CD4-positive, alpha-beta T cell (primary cell): ENCODE results near the gene SUGP1. TPM values are rescaled to one million over a fixed set of nuclear protein-coding genes. Genes with fewer than 3 reads are reported as not detected.

Experiments
- ATAC-seq: fragments of 200-7000 bp; cut with Tn5 transposase; one replicate; pipeline ENCODE4 v1.10.0; 2022; ENCODE audit warnings: mild to moderate bottlenecking; ENCODE audit not compliant: poor library complexity
- CTCF ChIA-PET: fragments of 350-600 bp; sonication (Branson Sonifier 250); formaldehyde crosslinking; loops from one replicate; lab custom pipeline; 2021; ENCODE audit warnings: antibody characterized with exemption, inconsistent platforms; lab: Charles Lee
- POLR2A ChIA-PET: fragments of 350-600 bp; sonication (Branson Sonifier 250); formaldehyde crosslinking; loops from one replicate; lab custom pipeline; 2021; ENCODE audit warnings: antibody characterized with exemption, inconsistent platforms; lab: Charles Lee
- DNase-seq, 14 experiments: peaks; one replicate each; pipeline ENCODE4 v3.0.0-alpha.2; 2013 to 2020; ENCODE audit warnings: mixed read lengths in 2 of 14
- H3K27ac ChIP-seq, 2 donors: one replicate each; pipeline versions ENCODE4 v1.5.1 to v1.7.0; 2013; ENCODE audit warnings: low read length in 2 of 2, low read depth in 1 of 2, mild to moderate bottlenecking in 1 of 2
- H3K27me3 ChIP-seq, 2 experiments: 1 replicate in 1 of 2; 2 replicates in 1 of 2; pipeline versions ENCODE4 v1.6.1 to v1.7.0; 2013; ENCODE audit warnings: low read length in 2 of 2, control low read depth in 1 of 2, mild to moderate bottlenecking in 1 of 2, moderate library complexity in 1 of 2; ENCODE audit not compliant: insufficient read depth in 2 of 2, control insufficient read depth in 1 of 2
- H3K36me3 ChIP-seq: one replicate; pipeline ENCODE4 v1.6.1; 2013; ENCODE audit warnings: low read length, control low read depth; ENCODE audit not compliant: insufficient read depth
- H3K4me1 ChIP-seq: one replicate; pipeline ENCODE4 v1.6.1; 2013; ENCODE audit warnings: low read length, control low read depth; ENCODE audit not compliant: insufficient read depth
- H3K4me3 ChIP-seq: one replicate; pipeline ENCODE4 v1.5.1; 2013; ENCODE audit warnings: mild to moderate bottlenecking, low read length, moderate library complexity
- H3K9me3 ChIP-seq, 2 experiments: 1 replicate in 1 of 2; 2 replicates in 1 of 2; pipeline versions ENCODE4 v1.6.1 to v1.7.0; 2013; ENCODE audit warnings: low read length in 2 of 2, mild to moderate bottlenecking in 2 of 2, control low read depth in 1 of 2, moderate library complexity in 1 of 2; ENCODE audit not compliant: control insufficient read depth in 1 of 2, insufficient read depth in 1 of 2
- H3K27ac Mint-ChIP-seq: one replicate; pipeline ENCODE4 v1.8.0; 2020; ENCODE audit warnings: mixed read lengths
- H3K27me3 Mint-ChIP-seq: one replicate; pipeline ENCODE4 v1.8.0; 2021; ENCODE audit warnings: mixed read lengths
- H3K36me3 Mint-ChIP-seq: one replicate; pipeline ENCODE4 v1.8.0; 2021; ENCODE audit warnings: low read depth, mixed read lengths
- H3K4me1 Mint-ChIP-seq: one replicate; pipeline ENCODE4 v1.8.0; 2021; ENCODE audit warnings: low read depth, mixed read lengths
- H3K4me3 Mint-ChIP-seq: one replicate; pipeline ENCODE4 v1.8.0; 2020; ENCODE audit warnings: mild to moderate bottlenecking, mixed read lengths
- H3K9me3 Mint-ChIP-seq: one replicate; pipeline ENCODE4 v1.8.0; 2020; ENCODE audit warnings: mixed read lengths
- CTCF ChIP-seq: fragments of 200-600 bp; IDR thresholded peaks from one replicate; pipeline ENCODE4 v1.8.0; 2022; ENCODE audit warnings: antibody characterized with exemption, mild to moderate bottlenecking
- intact Hi-C, 2 experiments: fragments of 100-400 bp; cut with DNase I in 1 of 2; cut with micrococcal nuclease in 1 of 2; formaldehyde crosslinking; loops; one replicate each; pipeline versions ENCODE4 v1.15.1 to v1.9.0; 2023 to 2025; cut with DNase I, micrococcal nuclease
- total RNA-seq, 174 experiments: library from RNA in 2 of 174; stranded (reverse) in 2 of 174; gene quantifications; one replicate each; pipeline ENCODE4 v1.2.3 and lab custom pipeline; 2021 to 2026

The SUGP1 gene
- total RNA-seq, 2 experiments from 2014 or later, result 49.7 to 56.0 TPM

- Histone ChIP-seq H3K4me3 (no peak overlapping the region), H3K27ac (no peak overlapping the region), H3K9me3 (no peaks in the 10 kb centered on the region), H3K27me3 (peaks cover 6 to 10% of the 10 kb centered on the region in 2 experiments), H3K4me1 (peaks cover 6% of the 10 kb centered on the region), H3K36me3 (peaks cover 13% of the 10 kb centered on the region)
- Mint-ChIP-seq H3K27ac (no peak overlapping the region), H3K4me1 (peaks cover 7% of the 10 kb centered on the region), H3K9me3 (no peaks in the 10 kb centered on the region), H3K36me3 (peaks cover 11% of the 10 kb centered on the region), H3K27me3 (peaks cover 19% of the 10 kb centered on the region), H3K4me3 (no peak overlapping the region)
- TF ChIP-seq CTCF, result no peak
- ATAC-seq (no peak), DNase-seq (no peak)
- intact Hi-C loops, result no loop called here
- ChIA-PET POLR2A (no interaction called here), CTCF (no interaction called here)
These were observed 48.3 kb downstream of the SUGP1 start for GRCh38 chr19:19271828-19272599.

- no peaks in the 10 kb centered on the region for H3K9me3 ChIP-seq
- ChIA-PET POLR2A (no interaction called here), CTCF (no interaction called here)
- Mint-ChIP-seq H3K4me3 (no peak overlapping the region), H3K9me3 (no peaks in the 10 kb centered on the region), H3K27ac (no peak overlapping the region), H3K27me3 (peaks cover 19% of the 10 kb centered on the region), H3K4me1 (peaks cover 7% of the 10 kb centered on the region), H3K36me3 (peaks cover under 1% of the 10 kb centered on the region)
- no peak overlapping the region for H3K27ac ChIP-seq
- intact Hi-C loops, result no loop called here
- H3K27me3 ChIP-seq, result peaks cover 6 to 10% of the 10 kb centered on the region in 2 experiments
- no peak for TF ChIP-seq CTCF
- H3K36me3 ChIP-seq, result peaks cover 6% of the 10 kb centered on the region
- no peak for ATAC-seq
- no peak overlapping the region for H3K4me3 ChIP-seq
- peaks cover 6% of the 10 kb centered on the region for H3K4me1 ChIP-seq
- no peak for DNase-seq
These were observed 49.3 kb downstream of the SUGP1 start for GRCh38 chr19:19270749-19271571.

- Mint-ChIP-seq H3K4me1 (peaks cover 7% of the 10 kb centered on the region), H3K27ac (no peak overlapping the region), H3K9me3 (no peaks in the 10 kb centered on the region), H3K36me3 (no peaks in the 10 kb centered on the region), H3K4me3 (no peak overlapping the region), H3K27me3 (peaks cover 26% of the 10 kb centered on the region)
- H3K27ac ChIP-seq, result no peak overlapping the region
- DNase-seq (no peak), ATAC-seq (no peak)
- POLR2A ChIA-PET, result no interaction called here
- no peaks in the 10 kb centered on the region for H3K9me3 ChIP-seq
- CTCF ChIA-PET, result no interaction called here
- H3K27me3 ChIP-seq, result peaks cover 6 to 10% of the 10 kb centered on the region in 2 experiments
- peaks cover 6% of the 10 kb centered on the region for H3K4me1 ChIP-seq
- intact Hi-C loops, result no loop called here
- no peak for TF ChIP-seq CTCF
- no peak overlapping the region for H3K4me3 ChIP-seq
- H3K36me3 ChIP-seq, result no peaks in the 10 kb centered on the region
These were observed 50.2 kb downstream of the SUGP1 start for GRCh38 chr19:19269952-19270694.
